GM12865 (cell line): ENCODE data around the gene AHI1.

Source experiments
- DNase-seq: peaks from one replicate; pipeline ENCODE4 v3.0.0; 2010; ENCODE audit warnings: low read depth
- H3K4me3 ChIP-seq: 2 replicates; pipeline ENCODE4 v1.5.1; 2011; ENCODE audit warnings: mild to moderate bottlenecking, low read depth, low read length, control low read depth
- TF ChIP-seq, protein P1 (sequence below): IDR thresholded peaks from 2 replicates; pipeline ENCODE4 v1.5.1; 2011; ENCODE audit warnings: low read length, control low read depth, low read depth, inconsistent platforms; ENCODE audit not compliant: insufficient read depth; ENCODE audit errors: missing control alignments

Gene AHI1

DNA sequence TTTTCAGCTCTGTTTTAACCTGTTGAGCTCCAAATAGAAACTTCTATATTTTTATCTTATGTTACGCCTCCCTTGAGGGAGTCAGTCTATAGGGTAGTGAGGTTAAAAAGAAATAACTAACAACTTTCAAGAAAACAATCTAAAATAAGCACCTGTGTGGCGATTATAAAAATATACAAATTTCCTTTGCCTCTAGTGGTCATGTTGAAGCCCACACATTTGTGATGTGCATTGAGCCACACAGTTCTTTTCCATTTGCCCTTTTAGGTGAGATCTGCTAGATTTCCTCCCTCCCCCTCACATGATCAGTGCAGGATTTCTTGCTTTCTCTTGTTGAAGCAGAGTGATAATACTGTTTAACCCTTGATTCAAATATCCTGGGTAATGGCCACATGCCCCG lies 232.3 kb downstream of the AHI1 start:
- TF ChIP-seq, protein P1, sequence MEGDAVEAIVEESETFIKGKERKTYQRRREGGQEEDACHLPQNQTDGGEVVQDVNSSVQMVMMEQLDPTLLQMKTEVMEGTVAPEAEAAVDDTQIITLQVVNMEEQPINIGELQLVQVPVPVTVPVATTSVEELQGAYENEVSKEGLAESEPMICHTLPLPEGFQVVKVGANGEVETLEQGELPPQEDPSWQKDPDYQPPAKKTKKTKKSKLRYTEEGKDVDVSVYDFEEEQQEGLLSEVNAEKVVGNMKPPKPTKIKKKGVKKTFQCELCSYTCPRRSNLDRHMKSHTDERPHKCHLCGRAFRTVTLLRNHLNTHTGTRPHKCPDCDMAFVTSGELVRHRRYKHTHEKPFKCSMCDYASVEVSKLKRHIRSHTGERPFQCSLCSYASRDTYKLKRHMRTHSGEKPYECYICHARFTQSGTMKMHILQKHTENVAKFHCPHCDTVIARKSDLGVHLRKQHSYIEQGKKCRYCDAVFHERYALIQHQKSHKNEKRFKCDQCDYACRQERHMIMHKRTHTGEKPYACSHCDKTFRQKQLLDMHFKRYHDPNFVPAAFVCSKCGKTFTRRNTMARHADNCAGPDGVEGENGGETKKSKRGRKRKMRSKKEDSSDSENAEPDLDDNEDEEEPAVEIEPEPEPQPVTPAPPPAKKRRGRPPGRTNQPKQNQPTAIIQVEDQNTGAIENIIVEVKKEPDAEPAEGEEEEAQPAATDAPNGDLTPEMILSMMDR, result no peak
- DNase-seq, result no peak
- no peak overlapping the region for H3K4me3 ChIP-seq

DNA sequence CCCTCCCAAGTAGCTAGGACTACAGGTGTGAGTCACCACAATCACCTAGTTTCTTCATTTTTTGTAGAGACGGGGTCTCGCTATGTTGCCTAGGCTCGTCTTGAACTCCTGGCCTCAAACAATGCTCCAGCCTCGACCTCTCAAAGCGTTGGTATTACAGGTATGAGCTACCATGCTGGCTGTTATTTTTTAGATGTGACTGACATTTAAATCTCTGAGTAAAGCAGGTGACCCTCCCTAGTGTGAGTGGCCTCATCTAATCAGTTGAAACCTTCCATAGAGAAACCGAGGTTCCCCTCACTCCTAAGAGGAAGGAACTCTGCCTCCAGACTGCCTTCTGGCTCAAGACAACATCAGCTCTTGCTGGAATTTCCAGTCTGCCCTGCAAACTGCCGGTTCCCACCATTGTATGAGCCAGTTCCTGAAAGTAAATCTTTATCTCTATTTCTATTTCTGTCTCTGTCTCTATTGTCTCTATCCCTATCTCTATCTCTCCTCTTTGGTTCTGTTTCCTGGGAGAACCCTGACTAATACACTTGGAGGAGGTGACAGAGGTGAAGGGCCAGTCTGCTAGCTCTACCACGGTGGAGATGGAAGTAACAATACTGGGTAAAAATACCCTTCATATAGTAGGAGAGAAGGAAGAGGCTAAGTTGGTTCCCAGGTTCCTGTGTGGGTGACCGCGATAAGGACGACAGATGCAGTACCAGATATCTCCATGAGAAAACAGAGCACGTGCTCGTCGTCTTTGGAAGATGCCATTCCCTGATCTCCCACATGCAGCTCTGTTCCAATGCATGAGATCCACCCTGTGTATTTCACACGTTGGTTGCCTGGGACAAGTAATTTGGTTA lies 235.4 kb downstream of the AHI1 start:
- DNase-seq, result no peak
- H3K4me3 ChIP-seq, result no peak overlapping the region
- TF ChIP-seq, protein P1, result no peak

- H3K4me3 ChIP-seq, result no peak overlapping the region
- TF ChIP-seq, protein P1, result no peak
- DNase-seq, result no peak
These were observed 236.9 kb downstream of the AHI1 start for GRCh38 chr6:135260612-135261011.

DNA sequence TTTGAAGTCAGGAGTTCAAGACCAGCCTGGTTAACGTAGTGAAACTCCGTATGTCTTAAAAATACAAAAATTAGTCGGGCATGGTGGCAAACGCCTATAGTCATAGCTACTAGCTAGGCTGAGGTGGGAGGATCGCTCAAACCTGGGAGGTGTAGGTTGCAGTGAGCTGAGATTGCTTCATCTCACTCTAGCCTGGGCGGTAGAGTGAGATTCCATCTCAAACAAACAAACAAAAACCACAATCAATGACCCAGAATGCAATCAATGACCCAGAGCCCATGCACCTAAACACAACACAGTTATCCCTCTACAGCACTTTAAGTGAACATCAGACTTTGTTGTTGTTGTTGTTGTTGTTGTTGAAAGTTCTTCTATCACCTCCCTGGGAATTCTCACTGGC lies 238.6 kb downstream of the AHI1 start:
- DNase-seq, result no peak
- no peak overlapping the region for H3K4me3 ChIP-seq
- TF ChIP-seq, protein P1, result no peak

DNA sequence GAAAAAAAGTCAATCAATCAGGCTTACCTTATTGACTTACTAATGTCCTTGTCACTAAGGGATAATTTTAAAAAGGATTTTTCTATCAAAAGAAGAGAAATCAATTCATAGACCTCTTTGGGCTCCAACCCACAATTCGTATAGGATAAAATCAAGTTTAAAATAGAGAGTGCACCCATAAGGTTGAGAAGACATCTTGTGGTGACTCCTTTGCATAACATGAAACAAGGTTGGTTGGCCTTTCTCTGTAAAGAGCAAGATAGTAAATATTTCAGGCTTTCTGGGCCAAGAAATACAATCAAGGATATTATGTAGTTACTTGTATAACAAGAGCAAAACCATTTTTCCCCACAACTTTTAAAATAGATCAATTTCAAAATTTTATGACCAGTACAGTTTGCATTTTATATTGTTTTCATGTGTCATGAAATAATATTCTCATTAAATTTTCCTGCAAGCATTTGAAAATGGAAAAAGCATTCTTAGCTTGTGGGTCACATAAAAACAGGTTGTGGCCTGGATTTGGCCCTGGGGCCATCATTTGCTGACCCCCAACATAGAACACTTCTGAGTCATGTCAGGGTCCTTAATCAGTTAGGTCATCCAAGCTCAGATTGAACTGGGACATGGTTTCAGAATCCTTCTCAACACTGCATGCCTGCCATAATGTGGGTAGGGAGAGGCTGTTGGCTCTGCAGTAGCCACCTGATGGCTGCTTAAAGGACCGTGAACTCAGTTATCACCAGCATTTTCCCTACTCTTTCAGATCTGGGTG lies 239.7 kb downstream of the AHI1 start:
- no peak for DNase-seq
- H3K4me3 ChIP-seq, result no peak overlapping the region
- TF ChIP-seq, protein P1, result no peak

DNA sequence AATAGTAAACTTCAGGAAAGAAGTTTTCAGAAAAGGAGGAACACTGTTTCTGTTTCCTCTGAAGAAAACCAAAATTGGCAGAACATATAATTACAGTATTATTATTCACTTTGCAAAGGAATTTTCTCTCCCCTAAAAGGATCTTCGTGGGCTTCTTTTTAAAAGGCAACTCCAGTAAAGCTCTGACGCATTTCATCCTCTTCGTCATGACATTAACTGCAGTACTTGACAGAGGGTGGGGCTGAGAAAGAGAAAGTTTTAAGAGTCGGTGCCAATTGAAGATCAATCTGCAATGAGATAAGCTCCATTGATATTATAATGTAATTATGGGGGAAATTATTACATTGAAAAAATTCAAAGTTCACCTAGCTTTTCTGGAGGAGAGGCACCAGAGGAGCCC lies 240.7 kb downstream of the AHI1 start:
- DNase-seq, result no peak
- TF ChIP-seq, protein P1, result no peak
- H3K4me3 ChIP-seq, result no peak overlapping the region
